ENCODE measurements around the gene PP2D1.
"Not testable (repeated sequence)": the region's sequence is repeated elsewhere in the genome, so short reads cannot be mapped to it uniquely, and the experiment has no call there.

The PP2D1 gene

GRCh38 chr3:20012164-20012563 lies at the start of gene PP2D1:
TSS of gene PP2D1 (minus strand) at chr3:20012264. CDS start at chr3:20012072, 192 bp downstream.
- DNase-seq (ENCODE audit: low read depth, low spot score), result no peak

- DNase-seq (ENCODE audit: low read depth, low spot score), result no peak
Observed at GRCh38 chr3:20060974-20061685, 49.1 kb upstream of the PP2D1 start.

GRCh38 chr3:20059929-20060328 lies 47.9 kb upstream of the PP2D1 start:
- no peak for DNase-seq (ENCODE audit: low read depth, low spot score)

- no peak for DNase-seq (ENCODE audit: low read depth, low spot score)
Observed at GRCh38 chr3:20057612-20058180, 45.6 kb upstream of the PP2D1 start.

- DNase-seq (ENCODE audit: low read depth, low spot score), result no peak
Observed at GRCh38 chr3:20056725-20057611, 44.9 kb upstream of the PP2D1 start.

- DNase-seq (ENCODE audit: low read depth, low spot score), result no peak
Observed at GRCh38 chr3:20055842-20056241, 43.8 kb upstream of the PP2D1 start.

- no peak for DNase-seq (ENCODE audit: low read depth, low spot score)
Observed at GRCh38 chr3:20055020-20055775, 43.1 kb upstream of the PP2D1 start.

GRCh38 chr3:20054549-20054987 lies 42.5 kb upstream of the PP2D1 start:
- DNase-seq (ENCODE audit: low read depth, low spot score), result no peak

GRCh38 chr3:20052851-20053250 lies 40.8 kb upstream of the PP2D1 start:
- no peak for DNase-seq (ENCODE audit: low read depth, low spot score)

GRCh38 chr3:20051123-20051806 lies 39.2 kb upstream of the PP2D1 start:
- no peak for DNase-seq (ENCODE audit: low read depth, low spot score)

GRCh38 chr3:20047976-20048883 lies 36.2 kb upstream of the PP2D1 start:
- no peak for DNase-seq (ENCODE audit: low read depth, low spot score)

- no peak for DNase-seq (ENCODE audit: low read depth, low spot score)
Observed at GRCh38 chr3:20047341-20047779, 35.3 kb upstream of the PP2D1 start.

- DNase-seq (ENCODE audit: low read depth, low spot score), result no peak
Observed at GRCh38 chr3:20046556-20046955, 34.5 kb upstream of the PP2D1 start.

- DNase-seq (ENCODE audit: low read depth, low spot score), result not testable (repeated sequence)
Observed at GRCh38 chr3:20045141-20045540, 33.1 kb upstream of the PP2D1 start.

- DNase-seq (ENCODE audit: low read depth, low spot score), result no peak
Observed at GRCh38 chr3:20043825-20044224, 31.8 kb upstream of the PP2D1 start.

GRCh38 chr3:20043396-20043795 lies 31.3 kb upstream of the PP2D1 start:
- no peak for DNase-seq (ENCODE audit: low read depth, low spot score)

GRCh38 chr3:20042331-20042730 lies 30.3 kb upstream of the PP2D1 start:
- no peak for DNase-seq (ENCODE audit: low read depth, low spot score)

- no peak for DNase-seq (ENCODE audit: low read depth, low spot score)
Observed at GRCh38 chr3:20041197-20041780, 29.2 kb upstream of the PP2D1 start.

- DNase-seq (ENCODE audit: low read depth, low spot score), result no peak
Observed at GRCh38 chr3:20040548-20041196, 28.6 kb upstream of the PP2D1 start.
